ENCODE results near the gene HS6ST2. TPM values are rescaled to one million over a fixed set of nuclear protein-coding genes. Genes with fewer than 3 reads are reported as not detected.

The HS6ST2 gene
- total and polyA plus RNA-seq, 2 donors from 2014 or later = 2.0 to 11.9 TPM

- Histone ChIP-seq H3K9me3 (ENCODE audit: control insufficient read depth in 2 of 3, insufficient read depth in 1 of 3, low read length in 3 of 3) (no peaks in the 10 kb centered on the region), H3K9ac (ENCODE audit: low read length in 3 of 3) (no peak overlapping the region), H3K4me3 (ENCODE audit: low read length in 3 of 3) (no peak overlapping the region), H3K27me3 (ENCODE audit: control insufficient read depth, insufficient read depth, low read length) (peaks cover 5% of the 10 kb centered on the region), H3K27ac (ENCODE audit: low read depth in 2 of 2, low read length in 2 of 2) (no peak overlapping the region), H3K4me1 (ENCODE audit: control insufficient read depth in 2 of 3, insufficient read depth in 2 of 3, low read depth in 1 of 3, low read length in 3 of 3) (no peaks in the 10 kb centered on the region), H3K36me3 (ENCODE audit: control insufficient read depth in 2 of 3, insufficient read depth in 3 of 3, low read length in 3 of 3) (no peaks in the 10 kb centered on the region)
- TF ChIP-seq CTCF (IDR thresholded peaks at IDR 0.05; ENCODE audit: borderline replicate concordance, extremely low read depth, insufficient read depth) = no peak
- no peak for FAIRE-seq
- DNase-seq = no peak
- intact Hi-C loops (cut with DNase I) = no loop called here
Observed at GRCh38 chrX:132622130-132622529, 336.3 kb downstream of the HS6ST2 start.

GRCh38 chrX:132618810-132619209 is 339.6 kb downstream of the HS6ST2 start:
- H3K9me3 ChIP-seq (ENCODE audit: control insufficient read depth in 2 of 3, insufficient read depth in 1 of 3, low read length in 3 of 3) = no peaks in the 10 kb centered on the region
- no peaks in the 10 kb centered on the region for H3K4me1 ChIP-seq (ENCODE audit: control insufficient read depth in 2 of 3, insufficient read depth in 2 of 3, low read depth in 1 of 3, low read length in 3 of 3)
- intact Hi-C loops (cut with DNase I) = loop anchor here (10.0 kb wide), 1 partner anchor 324 kb away; no protein-coding TSS in a partner anchor
- H3K4me3 ChIP-seq (ENCODE audit: low read length in 3 of 3) = no peak overlapping the region
- FAIRE-seq (no peak), DNase-seq (peak in 1 of 5 donors; percentile 7)
- TF ChIP-seq CTCF (IDR thresholded peaks at IDR 0.05; ENCODE audit: borderline replicate concordance, extremely low read depth, insufficient read depth) = no peak
- no peak overlapping the region for H3K9ac ChIP-seq (ENCODE audit: low read length in 3 of 3)
- no peak overlapping the region for H3K27ac ChIP-seq (ENCODE audit: low read depth in 2 of 2, low read length in 2 of 2)
- H3K36me3 ChIP-seq (ENCODE audit: control insufficient read depth in 2 of 3, insufficient read depth in 3 of 3, low read length in 3 of 3) = no peaks in the 10 kb centered on the region
- H3K27me3 ChIP-seq (ENCODE audit: control insufficient read depth, insufficient read depth, low read length) = peaks cover 6% of the 10 kb centered on the region

DNA sequence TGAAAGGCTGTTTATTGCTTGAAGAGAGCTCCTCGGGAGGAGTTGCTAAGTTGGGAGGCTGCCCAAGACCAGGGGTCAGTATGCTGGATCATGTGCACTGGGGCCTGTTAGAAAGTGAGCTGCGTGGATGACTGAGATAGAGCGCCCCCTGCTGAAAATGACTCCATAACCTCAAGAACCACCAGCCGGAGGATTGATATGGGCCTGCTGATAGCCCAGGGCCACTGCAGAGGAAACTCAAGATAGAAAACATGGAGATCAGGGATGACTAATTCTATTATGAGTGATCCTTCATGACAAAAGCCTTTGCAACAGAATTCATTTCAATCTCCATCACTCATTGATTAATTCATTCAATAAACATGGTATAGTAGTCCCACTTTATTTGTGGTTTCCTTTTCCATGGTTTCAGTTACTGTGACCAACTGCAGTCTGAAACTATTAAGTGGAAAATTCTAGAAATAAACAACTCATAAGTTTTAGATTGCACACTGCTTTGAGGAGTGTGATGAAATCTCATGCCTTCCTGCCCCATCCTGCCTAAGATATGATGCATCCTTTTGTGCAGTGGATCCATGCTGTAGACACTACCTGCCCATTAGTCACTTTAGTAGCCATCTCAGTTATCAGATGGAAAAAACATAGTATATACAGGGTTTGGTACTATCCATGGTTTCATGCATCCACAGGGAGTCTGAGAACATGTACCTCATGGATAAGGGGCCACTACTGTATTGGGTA is 342.9 kb downstream of the HS6ST2 start:
- FAIRE-seq = peak; percentile 63

More for the DNA sequence above, 342.9 kb downstream of the HS6ST2 start:
- Histone ChIP-seq H3K9ac (ENCODE audit: low read length in 3 of 3) (no peak overlapping the region), H3K9me3 (ENCODE audit: control insufficient read depth in 2 of 3, insufficient read depth in 1 of 3, low read length in 3 of 3) (no peaks in the 10 kb centered on the region), H3K36me3 (ENCODE audit: control insufficient read depth in 2 of 3, insufficient read depth in 3 of 3, low read length in 3 of 3) (no peaks in the 10 kb centered on the region), H3K27ac (ENCODE audit: low read depth in 2 of 2, low read length in 2 of 2) (no peak overlapping the region), H3K4me1 (ENCODE audit: control insufficient read depth in 2 of 3, insufficient read depth in 2 of 3, low read depth in 1 of 3, low read length in 3 of 3) (no peaks in the 10 kb centered on the region), H3K27me3 (ENCODE audit: control insufficient read depth, insufficient read depth, low read length) (peaks cover 5% of the 10 kb centered on the region), H3K4me3 (ENCODE audit: low read length in 3 of 3) (no peak overlapping the region)
- peak in 4 of 5 donors; percentile 47 to 77 (median 57) for DNase-seq
- intact Hi-C loops (cut with DNase I) = loop anchor here (10.0 kb wide), 1 partner anchor 321 kb away; no protein-coding TSS in a partner anchor
- peak; percentile 36 for TF ChIP-seq CTCF (IDR thresholded peaks at IDR 0.05; ENCODE audit: borderline replicate concordance, extremely low read depth, insufficient read depth)
